Erythroblast (primary cell): ENCODE data around the gene SMIM26.

Experiments
- GATA1 ChIP-seq: IDR thresholded peaks from 2 replicates; pipeline ENCODE4 v1.6.1; 2011; ENCODE audit warnings: low read depth, mild to moderate bottlenecking, control low read depth, low read length, moderate library complexity
- POLR2A ChIP-seq: IDR thresholded peaks from 2 replicates; pipeline ENCODE4 v1.6.1; 2011; ENCODE audit warnings: mild to moderate bottlenecking, low read length

- TF ChIP-seq POLR2A (no peak), GATA1 (no peak)
Observed at GRCh38 chr20:18553746-18554145, 13.5 kb upstream of the SMIM26 start.
